NCI-H2227 treated with DMSO at 0.1 percent for 48 hours (cell line): ENCODE data around the gene HERC3.

Source experiments
- DNase-seq: peaks from one replicate; lab custom pipeline; 2025; lab: John Stamatoyannopoulos, UW

HERC3 gene

GRCh38 chr4:88720451-88721428 is 128.5 kb downstream of the HERC3 start:
- DNase-seq, result no peak

DNA sequence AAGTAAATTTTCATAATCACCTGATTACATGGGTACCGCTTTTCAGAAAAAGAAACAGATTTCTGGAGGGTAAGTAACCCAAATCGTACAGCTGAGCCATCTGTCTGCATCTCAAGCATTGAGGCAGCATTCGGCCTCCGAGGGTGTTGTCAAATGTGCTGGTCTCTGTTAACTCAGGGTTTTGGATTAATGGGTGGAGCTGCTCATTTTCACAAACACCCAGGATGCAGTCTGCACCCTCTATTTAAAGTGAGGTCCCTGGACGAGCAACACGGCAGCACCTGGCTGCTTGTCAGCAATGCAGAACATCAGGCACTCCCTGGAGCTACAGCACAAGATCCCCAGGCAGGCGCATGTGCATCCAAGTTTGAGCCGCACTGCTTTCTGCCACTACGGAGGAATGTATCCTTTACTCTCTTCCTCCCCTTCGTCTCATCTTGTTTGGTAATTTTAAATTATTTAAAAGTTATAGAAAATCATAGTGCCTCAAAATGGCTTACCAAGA is 130.0 kb downstream of the HERC3 start:
- DNase-seq, result no peak

GRCh38 chr4:88722828-88723227 is 130.5 kb downstream of the HERC3 start:
- no peak for DNase-seq

GRCh38 chr4:88724406-88724805 is 132.1 kb downstream of the HERC3 start:
- DNase-seq, result no peak

DNA sequence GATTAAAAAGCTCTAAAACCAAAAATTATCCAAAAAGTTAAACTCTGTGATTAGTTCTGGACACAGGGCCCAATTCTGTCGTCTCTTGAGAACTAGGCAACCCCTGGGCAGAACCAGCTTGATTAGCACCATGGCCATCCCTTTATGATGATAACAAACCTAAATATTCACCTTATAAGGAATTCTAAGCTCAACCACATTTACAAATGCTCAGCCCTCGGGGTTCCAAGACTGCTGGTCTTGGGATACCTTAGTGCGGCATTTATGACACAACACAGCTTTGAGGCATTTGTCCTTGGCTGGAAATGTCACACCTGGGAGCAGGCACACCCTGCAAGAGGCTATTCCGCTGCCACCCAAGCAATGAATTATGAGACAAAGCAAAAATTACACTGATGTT is 132.9 kb downstream of the HERC3 start:
- no peak for DNase-seq

DNA sequence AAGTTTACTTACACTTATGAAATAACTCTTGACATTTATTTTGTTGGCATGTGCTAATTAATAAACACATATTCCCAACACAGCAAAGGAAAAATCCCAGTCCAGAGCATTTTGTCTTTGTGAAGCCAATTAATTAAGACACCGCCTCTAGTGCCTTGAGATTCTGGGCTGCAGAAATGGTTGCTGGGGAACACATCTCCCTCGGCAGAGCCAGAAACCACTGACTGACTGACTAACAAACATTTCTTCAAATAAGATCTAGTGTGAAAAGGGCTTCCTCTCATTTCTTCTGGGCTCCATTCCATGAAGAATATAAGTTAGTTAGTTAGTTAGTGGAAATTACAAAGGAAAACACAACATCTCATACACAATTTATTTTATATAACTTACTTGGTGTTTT is 133.7 kb downstream of the HERC3 start:
- DNase-seq, result no peak

- no peak for DNase-seq
Observed at GRCh38 chr4:88728146-88728545, 135.9 kb downstream of the HERC3 start.

GRCh38 chr4:88729146-88729760 is 137.0 kb downstream of the HERC3 start:
- DNase-seq, result no peak

GRCh38 chr4:88730811-88731210 is 138.5 kb downstream of the HERC3 start:
- DNase-seq, result no peak

- no peak for DNase-seq
Observed at GRCh38 chr4:88731381-88731780, 139.1 kb downstream of the HERC3 start.

DNA sequence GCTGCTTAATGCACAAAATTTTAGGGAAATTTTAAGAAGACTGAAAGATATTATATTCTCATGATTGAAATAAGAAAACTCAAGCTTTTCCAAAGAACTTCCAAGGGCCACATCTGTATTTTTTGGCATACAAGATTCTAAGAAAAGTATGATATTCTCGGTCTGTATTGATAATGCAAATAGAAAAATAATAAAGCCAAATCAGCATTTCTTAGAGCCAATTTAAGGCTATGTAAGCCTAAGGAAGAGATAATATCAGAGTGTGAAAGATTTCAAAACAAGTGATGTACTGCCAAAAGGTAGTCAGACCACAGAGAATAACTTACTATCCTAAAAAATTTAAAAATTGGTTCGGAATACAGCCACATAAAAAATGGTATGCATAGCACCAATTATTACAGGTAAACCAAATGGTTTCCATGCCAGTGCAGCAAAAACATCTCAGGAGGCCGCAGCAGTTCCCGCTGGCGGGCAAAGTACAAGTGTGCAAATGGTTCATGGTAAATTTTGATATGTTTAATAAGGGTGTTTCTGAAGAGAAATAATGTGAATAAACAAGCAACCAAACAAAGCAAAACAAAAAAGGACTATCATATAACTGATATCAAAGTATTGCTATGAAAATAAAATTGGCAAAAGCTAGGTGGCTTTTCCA is 140.6 kb downstream of the HERC3 start:
- no peak for DNase-seq

DNA sequence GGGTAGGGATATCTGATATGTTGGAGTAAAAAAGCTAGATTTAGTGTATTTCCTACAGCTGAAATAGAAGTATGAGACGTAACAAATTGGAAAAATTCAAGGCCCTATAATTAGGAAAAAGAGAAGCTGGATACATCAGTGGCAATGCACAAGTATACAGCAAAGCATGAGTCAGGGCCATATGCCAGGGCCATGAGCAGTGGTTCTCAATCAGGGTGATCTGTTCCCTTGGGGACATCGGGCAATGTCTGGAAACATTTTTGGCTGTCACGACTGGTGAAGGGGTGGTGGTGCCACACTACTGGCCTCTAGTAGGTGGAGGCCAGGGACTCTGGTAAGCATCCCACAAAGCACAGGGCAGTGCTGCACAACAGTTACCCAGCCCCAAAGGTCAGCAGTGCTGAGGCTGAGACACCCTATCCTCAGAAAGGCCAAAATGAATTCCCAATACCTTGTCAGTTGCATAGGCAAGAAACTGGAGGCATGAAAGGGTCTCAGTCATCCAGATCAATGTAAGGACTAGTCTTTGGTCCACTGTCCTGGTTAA is 142.2 kb downstream of the HERC3 start:
- DNase-seq, result no peak

- no peak for DNase-seq
Observed at GRCh38 chr4:88735564-88735963, 143.3 kb downstream of the HERC3 start.

- DNase-seq, result no peak
Observed at GRCh38 chr4:88736264-88736663, 144.0 kb downstream of the HERC3 start.

DNA sequence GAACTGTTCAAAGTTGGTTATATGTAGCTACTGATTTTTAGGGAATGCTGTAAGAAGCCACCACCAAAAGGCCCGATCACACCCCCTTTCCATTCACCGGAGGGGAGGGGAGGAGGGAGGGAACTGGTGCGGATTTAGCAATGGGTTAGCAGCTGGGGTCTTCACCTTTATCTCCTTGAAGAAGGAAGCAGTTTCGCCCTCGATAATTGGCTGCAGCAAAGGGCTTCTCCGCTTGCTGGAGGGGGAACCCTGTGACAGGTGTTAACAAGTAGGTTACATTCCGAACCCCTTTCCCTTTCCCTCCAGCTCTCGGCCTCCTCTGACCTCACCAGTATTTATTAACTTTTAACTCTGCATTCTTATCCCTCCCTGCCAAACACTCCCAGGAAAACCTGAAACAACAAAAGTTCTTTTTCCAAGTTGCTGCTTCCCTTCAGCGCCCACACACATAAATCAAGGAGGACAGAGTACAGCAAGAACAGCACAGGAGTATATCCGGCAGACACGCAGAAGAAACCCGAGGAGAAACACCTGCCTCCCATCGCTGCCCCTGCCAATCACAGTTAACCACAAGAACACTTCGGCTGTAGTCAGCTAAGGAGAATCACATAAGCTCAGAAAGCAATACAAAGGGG is 145.1 kb downstream of the HERC3 start:
- peak; percentile 37 for DNase-seq

GRCh38 chr4:88738180-88738579 is 145.9 kb downstream of the HERC3 start:
- DNase-seq, result no peak

DNA sequence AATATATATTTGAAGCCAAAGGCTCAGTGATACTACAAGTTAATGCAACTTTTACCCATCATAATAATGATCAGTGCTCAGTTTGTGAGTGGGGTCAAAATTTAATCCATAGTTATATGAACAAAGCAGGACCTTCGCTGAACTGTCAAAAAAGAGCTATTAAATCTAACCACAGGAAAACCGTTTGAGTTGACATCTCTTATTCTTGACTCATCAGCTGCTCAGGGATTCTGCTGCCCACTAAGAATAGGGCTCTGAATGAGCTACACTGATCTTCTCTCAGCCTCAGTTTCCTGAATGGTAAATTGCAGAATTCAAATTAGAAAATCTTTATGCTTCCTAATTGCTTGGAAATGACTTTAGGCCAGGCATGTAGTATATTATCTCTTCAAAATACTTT is 150.3 kb downstream of the HERC3 start:
- DNase-seq, result no peak

DNA sequence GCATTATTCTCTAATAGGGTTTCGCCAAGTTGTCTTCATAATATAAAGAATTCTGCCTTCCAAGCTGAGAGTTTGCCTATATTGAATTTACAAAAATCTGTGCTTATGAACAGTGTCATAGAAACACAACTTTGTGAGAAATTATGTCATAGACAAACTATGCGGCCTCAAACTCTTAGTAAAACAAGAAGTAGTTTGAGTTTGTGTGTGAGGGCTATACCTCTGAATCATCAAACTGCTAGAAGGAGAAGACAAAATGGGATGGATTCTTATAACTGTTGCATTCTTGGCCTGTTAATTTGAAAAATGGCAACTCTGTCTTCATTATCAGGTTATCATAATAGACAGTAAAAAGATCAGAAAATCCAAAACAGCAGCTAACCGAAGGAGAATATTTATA is 151.4 kb downstream of the HERC3 start:
- no peak for DNase-seq

DNA sequence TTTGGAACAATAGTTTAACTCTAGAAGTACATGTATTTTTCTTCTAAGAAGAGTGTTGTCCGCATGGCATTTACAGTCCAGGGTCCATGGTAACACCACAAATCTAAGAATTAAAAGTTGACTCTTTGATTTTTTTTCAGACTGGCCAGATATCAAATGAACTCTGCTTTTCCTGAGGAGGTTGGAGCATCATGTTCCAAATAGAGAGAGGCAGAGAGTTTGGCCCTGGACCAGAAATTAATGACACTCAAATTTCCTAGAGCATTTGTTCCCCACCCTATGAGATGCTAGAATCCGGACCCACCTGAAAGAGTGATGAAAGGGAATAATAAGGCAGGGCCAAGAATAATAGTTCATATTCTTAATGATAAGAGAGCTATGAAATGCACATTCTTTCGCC is 152.3 kb downstream of the HERC3 start:
- DNase-seq, result peak; percentile 70

GRCh38 chr4:88745175-88745574 is 152.9 kb downstream of the HERC3 start:
- DNase-seq, result no peak

DNA sequence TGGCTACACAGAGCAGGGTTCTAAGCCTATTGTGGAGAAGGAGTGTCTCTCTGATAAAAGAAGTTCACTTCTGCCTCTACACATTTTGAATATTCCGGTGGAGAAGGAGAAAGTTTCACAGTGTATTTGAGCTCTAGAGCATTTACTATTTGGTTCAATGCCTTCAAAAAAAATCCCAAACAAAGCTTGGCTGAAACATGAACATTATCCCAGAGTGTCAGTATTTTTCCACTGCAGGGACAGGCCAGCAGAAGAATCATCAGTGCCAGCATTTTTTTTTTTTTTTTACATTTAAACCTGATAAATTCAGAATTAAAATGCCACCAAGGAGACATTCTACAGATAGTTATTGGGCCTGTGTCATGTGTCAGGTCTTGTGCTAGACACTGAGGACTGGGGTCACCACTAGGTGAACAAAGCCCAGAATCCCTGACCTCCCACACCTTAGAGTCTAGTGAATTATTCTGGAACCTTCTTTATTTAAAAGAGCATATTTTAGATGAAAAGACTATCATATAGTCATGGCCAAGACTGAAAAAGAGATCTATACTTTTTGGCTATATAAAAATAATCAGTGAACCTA is 153.4 kb downstream of the HERC3 start:
- no peak for DNase-seq

GRCh38 chr4:88746206-88746605 is 153.9 kb downstream of the HERC3 start:
- DNase-seq, result no peak
